Right cardiac atrium (tissue), 5 donors: ENCODE results near the gene CASTOR1. TPM values are rescaled to one million over a fixed set of nuclear protein-coding genes. Genes with fewer than 3 reads are reported as not detected.
A peak's percentile ranks its signal among the peaks of the same experiment; 100 is the strongest.

Experiments used
- ATAC-seq, 2 donors: fragments of 200-7000 bp; cut with Tn5 transposase; one replicate each; pipeline versions ENCODE4 v1.8.0 to v1.9.1; 2020; ENCODE audit warnings: moderate library complexity in 2 of 2, mild to moderate bottlenecking in 1 of 2
- DNase-seq, 3 donors: peaks; one replicate each; pipeline ENCODE4 v3.0.0-alpha.2; 2020
- H3K27ac ChIP-seq: one replicate; pipeline ENCODE4 v1.5.1; 2013; ENCODE audit warnings: mild to moderate bottlenecking, low read length, control low read depth, moderate library complexity
- H3K27me3 ChIP-seq: one replicate; pipeline ENCODE4 v1.6.1; 2013; ENCODE audit not compliant: control insufficient read depth, insufficient read depth
- H3K4me1 ChIP-seq: one replicate; pipeline ENCODE4 v1.6.1; 2013; ENCODE audit warnings: low read length; ENCODE audit not compliant: control insufficient read depth, insufficient read depth
- H3K4me3 ChIP-seq: one replicate; pipeline ENCODE4 v1.5.1; 2013; ENCODE audit warnings: low read length, control low read depth
- H3K9me3 ChIP-seq: one replicate; pipeline ENCODE4 v1.6.1; 2013; ENCODE audit warnings: low read length; ENCODE audit not compliant: control insufficient read depth
- WGBS: extraction: QIAGEN DNeasy Blood & Tissue Kit; methylation state at CpG from one replicate; pipeline ENCODE4 v1.1.7; 2013; 5-methylcytosine and 5-hydroxymethylcytosine counted together
- intact Hi-C, 4 donors: fragments of 100-400 bp; cut with DNase I; formaldehyde crosslinking; loops; one replicate each; pipeline versions ENCODE4 v1.11.0 to v1.14.0; 2022 to 2023
- polyA plus RNA-seq: library from polyadenylated mRNA; stranded (reverse); fragments of 200-250 nt; gene quantifications from one replicate; pipeline ENCODE4 v1.2.3, GENCODE V29; 2013
- total RNA-seq, 4 donors: library from RNA; stranded (reverse); fragmentation: NEBNext Ultra II Directional; extraction: Animal tissue kit (Norgen Biotek cat#: 25700); gene quantifications; one replicate each; pipeline ENCODE4 v1.2.1, GENCODE V29; 2021
- donor health status: healthy with polysubstance abuse.
- donor health status: DM: no; HTN: yes; CAD: no.
- donor health status: DM: no; HTN: no; CAD: no.
- donor health status: DM: no; HTN: yes; CAD: no; lungs with severe emphysema.
- donor health status: DM: yes; HTN: yes; CAD: no.

The CASTOR1 gene
- total and polyA plus RNA-seq, 5 donors, result 6.4 to 9.0 (median 7.1) TPM

DNA sequence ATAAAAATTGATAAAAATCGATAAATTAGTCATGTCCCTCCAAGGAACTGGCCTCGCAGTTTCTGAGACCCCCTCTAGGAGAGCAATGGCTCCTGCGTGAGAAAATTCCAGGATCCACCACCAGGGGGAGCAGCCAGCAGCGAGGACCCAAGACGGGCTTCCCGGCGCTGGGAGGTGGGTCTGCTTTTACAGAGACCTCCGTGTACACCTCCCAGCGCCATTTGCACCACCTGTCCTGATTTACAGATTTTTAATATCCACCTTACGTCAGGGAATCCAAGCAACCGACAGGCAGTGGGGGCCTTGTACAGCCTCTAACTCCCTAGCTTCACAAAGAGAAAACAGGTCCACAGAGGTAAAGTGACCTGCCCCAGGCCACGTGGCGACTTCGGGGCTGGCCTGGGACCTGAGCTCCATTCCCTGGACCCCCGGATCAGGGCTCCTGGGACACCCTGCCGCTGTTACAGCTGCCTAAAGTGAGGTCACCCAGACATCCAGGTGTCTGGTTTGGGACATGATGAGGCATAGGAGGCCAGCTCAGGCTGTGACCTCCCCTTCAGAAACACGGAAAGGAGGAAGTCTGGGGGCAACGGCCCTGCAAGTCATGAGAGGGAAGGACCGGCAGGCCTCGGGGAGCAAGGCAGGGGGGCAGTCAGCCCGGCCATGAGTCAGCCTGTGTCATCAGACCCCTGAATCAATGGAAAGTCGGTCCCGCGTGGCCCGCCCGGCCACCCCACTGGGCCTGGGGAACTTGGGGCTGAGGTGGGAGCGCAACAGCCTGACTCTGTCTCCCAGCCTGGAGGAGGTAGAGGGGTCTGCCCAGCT lies 26.2 kb downstream of the CASTOR1 start:
- Histone ChIP-seq H3K4me3 (no peak overlapping the region), H3K27me3 (no peaks in the 10 kb centered on the region), H3K9me3 (no peaks in the 10 kb centered on the region), H3K27ac (no peak overlapping the region), H3K4me1 (no peaks in the 10 kb centered on the region)
- 29% methylated on average over 27 of the region's 27 CpGs for WGBS
- DNase-seq, result peak; percentile 75 to 93 (median 88)
- intact Hi-C loops, result loop anchor here (2.0 to 10.0 kb wide), 4 partner anchors 122 to 222 kb away; partner anchors contain the start of gene RNF215 (in 4 of the 4)
- peak in 1 of 2 donors; percentile 56 for ATAC-seq

DNA sequence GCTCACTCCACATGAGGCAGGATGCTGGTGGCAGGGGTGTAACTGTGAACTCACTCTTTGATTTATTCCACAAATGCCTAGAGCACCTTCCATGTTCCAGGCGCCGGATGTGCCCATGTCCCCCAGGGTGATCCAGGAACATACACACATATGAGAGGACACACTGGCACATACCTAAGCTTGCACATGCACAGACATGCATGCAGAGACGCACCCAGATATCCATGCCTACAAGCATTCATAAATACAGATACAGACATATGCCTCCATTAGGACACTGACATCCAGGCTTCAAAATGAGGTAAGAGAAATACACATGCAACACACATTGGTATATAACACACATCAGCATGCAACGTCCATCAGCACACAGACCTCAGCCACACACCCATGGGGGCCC lies 27.2 kb downstream of the CASTOR1 start:
- DNase-seq (no peak), ATAC-seq (no peak)
- Histone ChIP-seq H3K27me3 (no peaks in the 10 kb centered on the region), H3K4me3 (no peak overlapping the region), H3K4me1 (no peaks in the 10 kb centered on the region), H3K9me3 (no peaks in the 10 kb centered on the region), H3K27ac (no peak overlapping the region)
- intact Hi-C loops, result loop anchor here (2.0 to 10.0 kb wide), 4 partner anchors 123 to 223 kb away; partner anchors contain the start of gene RNF215 (in 4 of the 4)
- WGBS, result 91% methylated on average over 4 of the region's 4 CpGs

DNA sequence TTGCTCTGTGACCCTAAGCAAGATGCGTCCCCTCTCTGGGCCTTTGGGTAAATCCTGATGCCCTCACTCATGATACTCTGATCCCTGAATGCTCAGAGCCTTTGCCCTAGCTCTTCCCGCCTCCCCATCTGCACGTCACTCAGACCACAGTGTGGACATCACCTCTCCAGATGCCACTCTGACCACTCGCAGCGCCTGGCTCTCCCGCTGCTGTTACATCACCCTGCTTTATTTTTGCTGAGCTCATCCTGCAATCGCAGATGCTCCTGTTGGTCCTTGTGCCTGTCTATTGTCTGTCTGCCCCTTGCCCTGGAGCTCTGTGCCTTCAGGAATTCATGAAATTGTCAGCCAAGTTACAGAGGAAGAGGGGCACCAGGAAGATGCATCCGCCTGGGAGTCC lies 28.2 kb downstream of the CASTOR1 start:
- DNase-seq, result no peak
- ATAC-seq, result no peak
- no peaks in the 10 kb centered on the region for H3K27me3 ChIP-seq

DNA sequence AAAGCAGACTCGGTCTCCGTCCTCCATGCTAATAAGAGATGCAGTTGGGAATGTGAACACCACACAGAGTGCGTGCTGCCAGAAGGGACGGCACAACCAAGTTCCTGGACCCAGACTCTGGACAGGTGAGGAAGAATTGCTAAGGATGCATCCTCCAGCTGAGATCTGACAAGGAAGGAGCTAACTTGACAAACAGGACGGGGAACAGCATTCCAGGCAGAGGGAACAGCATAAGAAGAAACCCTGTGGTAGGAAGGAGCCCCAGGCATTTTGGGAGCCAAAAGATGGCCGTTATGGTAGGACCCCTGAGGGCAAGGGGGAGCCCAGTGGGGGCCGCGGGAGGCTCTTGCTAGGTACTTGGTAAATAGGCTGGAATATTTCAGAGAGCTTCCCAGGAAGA lies 28.6 kb downstream of the CASTOR1 start:
- Histone ChIP-seq H3K9me3 (no peaks in the 10 kb centered on the region), H3K27ac (no peak overlapping the region), H3K4me1 (no peaks in the 10 kb centered on the region), H3K27me3 (no peaks in the 10 kb centered on the region), H3K4me3 (no peak overlapping the region)
- ATAC-seq (no peak), DNase-seq (no peak)
- intact Hi-C loops, result loop anchor here in 3 of 4 donors (5.0 to 10.0 kb wide), 3 partner anchors 124 to 224 kb away; partner anchors contain the start of gene RNF215 (in 3 of the 3)
- WGBS, result 88% methylated on average over 8 of the region's 8 CpGs

More for the DNA sequence above, 28.2 kb downstream of the CASTOR1 start:
- no peaks in the 10 kb centered on the region for H3K4me1 ChIP-seq
- WGBS, result 76% methylated on average over 8 of the region's 8 CpGs
- no peaks in the 10 kb centered on the region for H3K9me3 ChIP-seq
- H3K27ac ChIP-seq, result no peak overlapping the region
- no peak overlapping the region for H3K4me3 ChIP-seq
- intact Hi-C loops, result loop anchor here in 3 of 4 donors (5.0 to 10.0 kb wide), 3 partner anchors 124 to 224 kb away; partner anchors contain the start of gene RNF215 (in 3 of the 3)

DNA sequence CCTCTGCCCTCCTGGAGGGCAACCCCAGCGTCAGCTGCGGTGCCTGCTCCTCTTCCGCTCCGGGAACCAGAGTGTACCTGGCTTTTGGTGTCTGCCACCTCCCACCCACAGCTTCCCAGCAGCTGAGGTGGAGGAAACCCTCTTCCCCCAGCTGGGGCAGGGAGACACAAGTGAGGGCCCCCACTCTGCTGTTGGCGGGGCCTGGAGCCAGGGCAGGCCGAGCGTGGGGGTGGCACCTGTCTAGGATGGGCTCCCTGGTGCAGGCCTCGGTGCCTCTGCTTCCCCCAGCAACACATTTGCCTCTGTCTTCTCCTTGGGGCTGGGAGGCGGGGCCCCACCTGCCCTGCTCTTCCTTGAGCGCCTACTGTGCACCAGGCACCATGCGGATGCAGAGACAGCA lies 29.0 kb downstream of the CASTOR1 start:
- WGBS, result 89% methylated on average over 11 of the region's 11 CpGs
- Histone ChIP-seq H3K4me1 (no peaks in the 10 kb centered on the region), H3K4me3 (no peak overlapping the region), H3K9me3 (no peaks in the 10 kb centered on the region), H3K27me3 (no peaks in the 10 kb centered on the region), H3K27ac (no peak overlapping the region)
- intact Hi-C loops, result loop anchor here in 3 of 4 donors (5.0 to 10.0 kb wide), 3 partner anchors 125 to 225 kb away; partner anchors contain the start of gene RNF215 (in 3 of the 3)
- DNase-seq, result no peak
- no peak for ATAC-seq

DNA sequence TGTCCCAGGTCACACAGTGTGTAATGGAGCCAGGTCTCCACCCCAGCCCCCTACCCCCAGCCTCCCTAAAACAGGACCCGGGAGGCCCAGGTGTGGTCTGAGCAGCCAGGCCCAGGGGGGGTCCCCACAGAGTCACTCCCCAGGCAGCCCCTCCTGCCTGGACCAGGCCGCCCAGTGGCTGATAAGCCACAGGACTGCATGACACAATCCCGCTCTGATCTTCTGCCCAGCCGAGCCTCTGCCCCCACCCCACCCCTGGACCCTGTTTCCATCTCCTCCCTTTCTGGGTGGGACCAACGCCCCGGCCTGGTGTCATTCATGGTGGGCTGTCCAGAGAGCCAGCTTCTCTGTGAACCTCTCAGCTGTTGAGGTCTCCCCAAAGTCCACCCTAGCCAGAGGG lies 35.0 kb downstream of the CASTOR1 start:
- peak in 1 of 3 donors; percentile 36 for DNase-seq
- no peak overlapping the region for H3K27ac ChIP-seq
- ATAC-seq, result no peak
- WGBS, result 69% methylated on average over 6 of the region's 6 CpGs
- H3K27me3 ChIP-seq, result no peaks in the 10 kb centered on the region
- no peaks in the 10 kb centered on the region for H3K9me3 ChIP-seq
- H3K4me1 ChIP-seq, result no peaks in the 10 kb centered on the region
- intact Hi-C loops, result loop anchor here in 1 of 4 donors (5.0 kb wide), 1 partner anchor 142 kb away; no protein-coding TSS in a partner anchor
- H3K4me3 ChIP-seq, result no peak overlapping the region

DNA sequence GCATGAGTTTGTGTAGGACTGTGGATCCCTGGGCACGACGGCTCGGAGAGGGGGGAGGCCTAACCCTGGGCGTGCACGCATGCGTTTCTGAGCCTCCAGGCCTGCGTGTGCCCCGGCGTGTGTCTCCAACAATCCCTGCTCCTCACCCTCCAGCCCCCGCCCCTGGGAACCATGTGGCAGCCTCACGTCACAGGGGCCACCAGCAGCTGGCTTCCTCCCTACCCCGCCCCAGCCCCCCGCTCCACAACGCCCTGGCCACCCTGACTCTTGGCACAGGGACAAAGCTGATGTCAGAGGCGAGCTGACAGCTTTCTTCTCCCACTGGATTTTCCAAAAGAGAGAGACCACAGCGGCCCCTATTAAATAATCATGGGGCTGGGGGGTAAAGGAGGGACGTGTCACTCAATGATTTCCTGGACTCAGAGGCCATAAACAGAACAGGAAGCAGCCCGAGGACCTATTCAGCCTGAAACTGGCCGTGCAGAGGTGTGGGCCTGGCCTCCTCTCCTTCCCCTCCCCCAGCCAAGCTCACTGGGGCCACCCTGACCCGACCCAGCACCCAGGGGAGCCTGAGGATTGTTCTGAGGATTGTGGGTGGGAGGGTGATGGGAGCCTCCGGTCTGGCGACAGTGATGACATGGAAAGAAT lies 36.0 kb downstream of the CASTOR1 start:
- DNase-seq (peak; percentile 88 to 92 (median 90)), ATAC-seq (peak; percentile 53 to 57)
- no peaks in the 10 kb centered on the region for H3K4me1 ChIP-seq
- intact Hi-C loops, result loop anchor here in 1 of 4 donors (5.0 kb wide), 1 partner anchor 141 kb away; no protein-coding TSS in a partner anchor
- H3K27ac ChIP-seq, result no peak overlapping the region
- 17% methylated on average over 22 of the region's 22 CpGs for WGBS
- H3K27me3 ChIP-seq, result no peaks in the 10 kb centered on the region
- H3K4me3 ChIP-seq, result no peak overlapping the region
- no peaks in the 10 kb centered on the region for H3K9me3 ChIP-seq

DNA sequence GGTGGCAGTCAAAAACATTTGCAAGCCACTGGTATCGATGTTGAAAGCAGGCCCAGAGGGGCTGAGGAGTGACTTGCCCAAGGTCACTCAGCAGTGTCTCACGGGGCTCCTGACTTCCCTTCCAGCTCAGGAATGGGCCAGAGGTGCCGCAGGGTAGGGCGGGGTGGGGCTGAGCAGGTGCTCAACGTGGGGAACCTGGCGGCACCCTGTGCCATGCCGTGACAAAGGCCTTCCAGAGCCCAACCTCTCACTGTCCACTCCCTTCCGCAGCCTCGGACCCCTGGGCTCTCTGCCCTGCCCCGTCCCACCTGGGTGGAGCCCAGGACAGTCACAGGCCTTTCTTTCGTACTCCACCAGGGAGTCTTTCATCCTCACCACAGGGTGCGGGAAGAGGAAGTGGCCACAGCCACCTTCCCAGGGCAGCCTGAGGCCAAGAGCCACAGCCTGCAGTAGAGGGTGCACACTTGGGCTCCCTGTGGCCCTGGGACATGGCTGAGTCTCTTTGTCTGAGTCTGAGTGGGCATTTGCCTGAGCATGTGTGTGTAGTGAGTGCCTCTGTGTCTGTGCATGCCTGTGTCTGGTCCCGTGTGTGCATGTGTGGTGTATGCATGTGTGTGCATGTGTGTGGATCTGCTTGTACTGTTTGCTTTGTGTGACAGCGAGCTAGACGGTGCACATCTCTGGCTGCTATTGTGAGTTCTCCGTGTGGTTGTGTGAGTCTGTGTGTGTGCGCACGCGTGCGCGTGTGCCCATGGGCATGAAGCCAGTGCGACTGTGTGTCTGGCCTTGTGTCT lies 36.7 kb downstream of the CASTOR1 start:
- 70% methylated on average over 22 of the region's 22 CpGs for WGBS
- DNase-seq (no peak), ATAC-seq (no peak)
- H3K27ac ChIP-seq, result no peak overlapping the region
- H3K4me1 ChIP-seq, result no peaks in the 10 kb centered on the region
- intact Hi-C loops, result loop anchor here in 1 of 4 donors (5.0 kb wide), 1 partner anchor 140 kb away; no protein-coding TSS in a partner anchor
- no peaks in the 10 kb centered on the region for H3K27me3 ChIP-seq
- no peaks in the 10 kb centered on the region for H3K9me3 ChIP-seq
- H3K4me3 ChIP-seq, result no peak overlapping the region

DNA sequence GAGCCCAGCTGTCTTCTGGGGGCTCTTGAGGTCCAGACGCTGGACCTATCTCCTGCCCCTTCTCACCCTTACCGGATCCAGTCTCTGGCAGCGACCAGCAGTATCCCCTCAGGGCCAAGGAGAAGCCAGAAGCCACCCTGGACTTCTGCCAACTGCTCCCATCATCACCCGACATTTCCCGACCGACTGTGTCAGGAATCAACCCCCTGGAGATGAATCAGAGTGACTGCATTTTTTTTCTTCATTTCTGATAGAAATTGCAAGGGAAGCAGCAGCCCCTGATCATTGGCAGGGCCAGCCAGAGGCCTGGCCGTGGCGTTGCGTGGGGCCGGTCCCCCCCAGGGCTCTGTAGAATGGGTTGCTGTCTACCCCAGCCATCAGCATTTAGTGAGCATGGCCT lies 37.6 kb downstream of the CASTOR1 start:
- 48% methylated on average over 10 of the region's 10 CpGs for WGBS
- peak in 2 of 3 donors; percentile 60 to 62 for DNase-seq
- no peak overlapping the region for H3K27ac ChIP-seq
- intact Hi-C loops, result loop anchor here in 1 of 4 donors (5.0 kb wide), 1 partner anchor 139 kb away; no protein-coding TSS in a partner anchor
- no peak overlapping the region for H3K4me3 ChIP-seq
- H3K9me3 ChIP-seq, result no peaks in the 10 kb centered on the region
- H3K27me3 ChIP-seq, result no peaks in the 10 kb centered on the region
- no peaks in the 10 kb centered on the region for H3K4me1 ChIP-seq
- ATAC-seq, result no peak

DNA sequence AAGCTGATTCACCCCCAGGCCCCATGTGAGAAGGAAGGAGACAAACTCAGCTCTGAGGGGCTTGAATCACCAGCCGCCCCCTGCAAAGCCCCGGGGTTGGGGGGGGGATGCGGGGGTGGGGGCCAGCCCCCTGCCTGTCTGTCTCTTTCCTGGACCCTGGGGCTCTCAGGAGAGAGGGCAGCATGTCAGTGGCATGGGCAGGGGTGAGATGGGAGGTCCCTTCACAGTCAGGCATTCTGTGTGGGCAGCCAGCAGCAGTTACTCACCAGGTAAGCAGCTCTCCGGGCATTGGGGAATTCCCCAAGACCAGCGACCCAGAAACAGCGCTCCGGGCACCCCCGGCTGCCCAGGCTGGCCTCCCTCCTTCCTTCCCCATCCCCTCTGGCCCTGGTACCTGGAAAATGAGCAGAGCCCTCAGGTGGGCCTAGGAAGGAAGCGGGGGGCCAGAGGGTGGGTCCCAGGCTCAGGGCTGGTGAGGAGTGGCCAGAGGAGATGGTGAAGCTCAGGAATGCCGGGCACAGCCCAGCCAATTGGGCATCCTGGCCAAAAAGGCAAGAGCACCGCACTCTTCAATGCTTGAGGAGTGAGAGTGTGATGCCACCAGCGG lies 38.5 kb downstream of the CASTOR1 start:
- Histone ChIP-seq H3K4me3 (no peak overlapping the region), H3K9me3 (no peaks in the 10 kb centered on the region), H3K4me1 (no peaks in the 10 kb centered on the region), H3K27ac (no peak overlapping the region), H3K27me3 (no peaks in the 10 kb centered on the region)
- WGBS, result 77% methylated on average over 12 of the region's 12 CpGs
- ATAC-seq, result no peak
- intact Hi-C loops, result loop anchor here in 1 of 4 donors (5.0 kb wide), 1 partner anchor 138 kb away; no protein-coding TSS in a partner anchor
- DNase-seq, result no peak
